NB4 (cell line): ENCODE data around the gene CSPG4.
"Not testable (repeated sequence)": the region's sequence is repeated elsewhere in the genome, so short reads cannot be mapped to it uniquely, and the experiment has no call there.

Experiments
- DNase-seq: peaks from one replicate; pipeline ENCODE4 v3.0.0; 2010; ENCODE audit warnings: low read depth
- H3K4me3 ChIP-seq: one replicate; pipeline ENCODE4 v1.5.1; 2011; ENCODE audit warnings: mild to moderate bottlenecking, low read depth, low read length, moderate library complexity
- CTCF ChIP-seq: IDR thresholded peaks from one replicate; pipeline ENCODE4 v1.5.1; 2012; ENCODE audit warnings: low read depth, low read length
- MAX ChIP-seq: IDR thresholded peaks from 2 replicates; pipeline ENCODE4 v1.6.1; 2011; ENCODE audit warnings: low read depth, low read length
- MYC ChIP-seq: IDR thresholded peaks from 2 replicates; pipeline ENCODE4 v1.6.1; 2011; ENCODE audit warnings: low read depth, low read length
- POLR2A ChIP-seq: IDR thresholded peaks from 2 replicates; pipeline ENCODE4 v1.6.1; 2011; ENCODE audit warnings: mild to moderate bottlenecking; ENCODE audit not compliant: insufficient read length; ENCODE audit errors: extremely low read depth

The CSPG4 gene

DNA sequence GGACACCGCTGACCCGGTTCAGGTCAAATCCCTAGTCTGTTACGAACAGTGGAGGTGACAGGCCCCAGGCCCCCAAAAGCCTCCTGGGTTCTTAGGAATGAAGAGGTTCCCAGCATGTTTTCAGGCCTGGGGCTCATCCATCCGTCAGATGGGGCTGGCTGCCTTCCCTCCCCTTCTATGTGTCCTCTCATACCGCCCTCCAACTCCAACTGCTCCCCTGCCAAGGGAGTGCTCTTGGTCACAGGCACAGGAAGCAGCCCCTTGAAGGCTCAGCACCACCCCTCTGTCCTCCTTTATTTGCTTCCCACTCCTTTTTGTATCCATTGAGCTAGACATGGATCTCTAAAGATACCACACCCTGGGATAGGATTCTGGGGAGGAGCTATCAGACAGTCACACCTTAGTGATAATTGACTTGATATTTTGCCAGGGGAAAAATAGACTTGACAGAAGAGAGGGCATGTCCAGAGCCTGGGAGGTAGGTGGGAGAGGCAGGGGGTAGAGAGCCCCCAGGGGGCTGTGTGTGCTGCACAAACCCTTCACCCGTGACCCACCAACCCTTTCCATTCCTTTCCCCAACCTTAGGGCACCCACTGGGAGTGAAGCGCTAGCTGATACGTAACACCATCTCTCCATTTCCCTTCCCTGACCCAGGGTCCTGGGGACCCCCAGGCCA lies 10.7 kb upstream of the CSPG4 start:
- DNase-seq: no peak
- TF ChIP-seq POLR2A (no peak), MAX (no peak), MYC (no peak), CTCF (no peak)

GRCh38 chr15:75721923-75722870 lies 9.5 kb upstream of the CSPG4 start:
- H3K4me3 ChIP-seq: no peak overlapping the region
- TF ChIP-seq MYC: no peak
- no peak for TF ChIP-seq POLR2A
- TF ChIP-seq CTCF: no peak
- no peak for TF ChIP-seq MAX
- DNase-seq: no peak

More for the DNA sequence above, 10.7 kb upstream of the CSPG4 start:
- no peak overlapping the region for H3K4me3 ChIP-seq

DNA sequence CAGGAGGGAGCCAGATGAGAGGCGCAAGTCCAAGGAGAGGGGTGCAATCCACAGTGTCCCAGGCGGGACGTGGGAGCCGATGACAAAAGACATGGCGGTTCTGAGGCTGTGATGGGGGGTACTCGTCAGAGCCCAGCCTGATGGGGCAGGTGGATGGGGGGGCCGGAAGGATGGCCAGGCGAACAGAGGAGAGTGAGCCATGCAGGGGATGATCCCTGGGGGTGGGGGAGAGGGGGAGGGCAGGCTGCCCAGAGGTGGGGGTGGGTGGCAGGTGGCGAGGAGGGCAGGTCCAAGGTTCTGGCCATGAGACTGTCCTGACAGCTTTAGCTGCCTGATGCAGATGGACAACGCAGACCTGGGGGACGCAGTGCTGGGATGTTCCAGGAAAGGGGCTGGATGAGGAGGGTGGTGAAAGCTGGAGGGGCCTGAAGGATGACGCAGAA lies 8.9 kb upstream of the CSPG4 start:
- DNase-seq: no peak
- TF ChIP-seq MAX (no peak), CTCF (no peak), POLR2A (no peak), MYC (no peak)
- H3K4me3 ChIP-seq: no peak overlapping the region

GRCh38 chr15:75720787-75721479 lies 8.3 kb upstream of the CSPG4 start:
- H3K4me3 ChIP-seq: no peak overlapping the region
- DNase-seq: peak; percentile 62
- peak; percentile 23 for TF ChIP-seq CTCF
- no peak for TF ChIP-seq POLR2A

DNA sequence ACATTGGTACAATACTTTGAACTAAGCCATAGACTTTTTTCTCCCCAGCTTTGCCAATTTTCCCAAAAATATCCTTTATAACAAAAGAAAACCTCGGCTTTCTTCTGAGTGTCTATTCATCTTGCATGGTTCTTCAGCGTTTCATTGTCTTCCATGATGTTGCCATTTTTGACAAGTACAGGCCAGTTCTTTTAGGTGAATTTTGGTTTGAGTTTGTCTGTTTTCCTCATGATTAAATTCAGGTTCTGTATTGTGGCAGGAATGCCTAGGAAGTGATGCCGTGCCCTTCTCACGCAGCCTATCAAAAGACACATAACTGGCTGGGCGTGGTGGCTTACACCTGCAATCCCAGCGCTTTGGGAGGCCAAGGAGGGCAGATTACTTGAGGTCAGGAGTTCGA lies 7.6 kb upstream of the CSPG4 start:
- TF ChIP-seq POLR2A: no peak
- H3K4me3 ChIP-seq: no peak overlapping the region
- DNase-seq: no peak

DNA sequence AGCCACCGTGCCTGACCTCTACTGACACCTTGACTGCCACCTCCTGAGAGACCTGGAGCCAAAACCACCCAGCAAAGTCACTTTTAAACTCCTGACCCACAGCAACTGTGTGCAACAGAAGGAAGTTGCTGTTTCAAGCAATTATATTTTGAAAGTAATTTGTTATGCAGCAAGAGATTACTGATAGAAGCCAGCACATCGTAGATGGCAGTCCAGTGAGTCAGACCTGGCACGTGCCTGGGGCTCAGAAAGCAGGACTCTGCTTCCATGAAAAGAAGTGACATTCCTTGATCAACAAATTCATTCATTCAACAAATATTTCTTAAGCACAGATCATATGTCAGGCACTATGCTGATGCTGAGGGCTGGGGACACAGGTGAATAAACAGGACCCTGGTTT lies 5.7 kb upstream of the CSPG4 start:
- TF ChIP-seq CTCF (no peak), POLR2A (no peak)
- no peak overlapping the region for H3K4me3 ChIP-seq
- DNase-seq: no peak

GRCh38 chr15:75717001-75717400 lies 4.4 kb upstream of the CSPG4 start:
- DNase-seq, H3K4me3 ChIP-seq: not testable (repeated sequence)

DNA sequence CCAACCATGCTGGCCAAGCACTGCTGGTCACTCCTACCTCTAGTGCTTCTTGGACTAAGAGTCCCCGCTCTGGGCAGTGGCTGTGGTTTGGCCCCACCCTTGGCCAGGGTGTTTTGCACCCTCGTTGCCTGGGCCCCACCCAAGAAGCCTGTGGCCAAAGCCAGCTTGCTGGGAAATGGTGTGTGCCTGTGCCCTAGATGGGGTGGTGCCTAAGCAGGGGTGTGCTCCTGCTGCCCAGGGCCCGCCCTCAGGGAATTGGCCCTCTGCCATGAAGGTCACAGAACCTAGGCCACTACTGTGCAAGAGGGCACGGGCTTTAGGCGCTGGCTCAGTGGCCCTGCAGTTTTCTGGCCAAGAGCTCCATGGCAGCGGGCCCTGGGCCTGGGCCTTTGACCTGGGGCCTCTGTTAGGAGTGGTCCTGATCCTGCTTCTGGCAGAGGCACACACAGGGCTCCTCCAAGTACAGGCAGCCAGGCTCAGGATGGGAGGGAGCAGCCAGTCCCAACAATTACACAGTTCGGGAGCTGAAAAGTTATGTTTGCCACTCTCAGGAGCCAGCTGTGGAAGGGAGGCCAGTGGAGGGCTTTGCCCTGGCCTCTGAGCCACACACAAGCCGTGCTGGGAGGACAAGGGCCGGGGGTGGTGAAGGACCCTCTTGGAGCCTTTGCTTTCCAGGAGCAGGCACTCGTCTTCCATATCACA lies 3.8 kb upstream of the CSPG4 start:
- not testable (repeated sequence) for DNase-seq, H3K4me3 ChIP-seq

DNA sequence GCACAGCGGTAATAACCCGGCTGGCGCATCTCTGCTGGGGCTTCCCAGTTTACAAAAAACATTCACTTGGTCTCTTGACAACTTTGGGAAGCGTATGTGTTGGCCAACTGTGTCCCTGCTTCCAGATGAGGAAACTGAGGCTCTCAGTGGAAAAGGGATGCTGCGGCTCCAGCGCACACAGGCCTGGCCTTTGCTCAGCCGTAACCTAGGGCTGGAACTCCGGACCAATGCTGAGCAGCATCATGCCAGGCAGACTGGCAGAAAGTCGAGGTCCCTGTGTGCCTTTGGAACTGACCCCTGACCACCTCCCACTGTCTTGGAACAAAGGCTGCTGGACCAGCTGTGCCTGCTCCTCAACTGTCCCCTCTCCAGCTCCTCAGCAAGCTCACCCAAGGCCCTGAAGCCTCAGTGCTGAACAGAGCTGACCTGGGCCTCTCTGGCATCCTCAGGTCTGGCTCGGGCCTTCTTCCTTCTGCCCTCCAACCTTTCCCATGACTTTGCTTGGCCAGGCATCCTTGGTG lies 2.7 kb upstream of the CSPG4 start:
- H3K4me3 ChIP-seq, DNase-seq: not testable (repeated sequence)
